Activated CD4-positive, alpha-beta T cell treated with anti-CD3 and anti-CD28 coated beads, Interleukin-2, amount 50 U/mL, for 16 hours (primary cell): ENCODE measurements around the gene MBD4.
A peak's percentile ranks its signal among the peaks of the same experiment; 100 is the strongest.

Experiments
- DNase-seq: peaks from one replicate; pipeline ENCODE4 v3.0.0-alpha.2; 2020

MBD4 gene

DNA sequence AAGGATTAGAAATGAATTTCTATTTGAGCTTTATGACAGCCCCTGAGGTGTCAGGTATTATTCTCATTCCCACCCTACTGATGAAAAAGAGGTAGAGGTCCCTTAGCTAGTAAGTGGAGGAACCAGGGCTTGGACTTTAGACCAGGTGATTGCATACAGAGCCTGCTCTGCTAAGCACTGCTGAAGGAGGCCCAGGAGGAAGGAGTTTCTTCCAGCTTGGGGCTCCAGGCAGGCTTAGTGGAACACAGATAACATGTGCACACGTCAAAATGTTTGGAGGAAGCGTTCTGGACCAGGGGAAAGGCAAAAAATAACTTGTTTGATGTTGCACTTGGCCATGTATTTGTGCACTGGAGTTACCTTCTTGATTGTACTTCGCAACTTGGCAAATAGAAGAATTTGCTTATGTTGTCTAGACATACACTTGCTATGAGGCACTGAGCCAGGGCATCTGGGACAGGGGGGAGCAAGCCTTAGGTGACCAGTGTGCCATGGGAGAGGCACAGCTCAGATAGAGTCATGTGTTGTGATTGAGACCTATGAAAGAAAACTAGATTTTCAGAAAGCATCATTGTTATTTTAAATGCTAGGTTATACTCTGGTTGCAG, 22.7 kb upstream of the MBD4 start:
- DNase-seq = no peak

DNA sequence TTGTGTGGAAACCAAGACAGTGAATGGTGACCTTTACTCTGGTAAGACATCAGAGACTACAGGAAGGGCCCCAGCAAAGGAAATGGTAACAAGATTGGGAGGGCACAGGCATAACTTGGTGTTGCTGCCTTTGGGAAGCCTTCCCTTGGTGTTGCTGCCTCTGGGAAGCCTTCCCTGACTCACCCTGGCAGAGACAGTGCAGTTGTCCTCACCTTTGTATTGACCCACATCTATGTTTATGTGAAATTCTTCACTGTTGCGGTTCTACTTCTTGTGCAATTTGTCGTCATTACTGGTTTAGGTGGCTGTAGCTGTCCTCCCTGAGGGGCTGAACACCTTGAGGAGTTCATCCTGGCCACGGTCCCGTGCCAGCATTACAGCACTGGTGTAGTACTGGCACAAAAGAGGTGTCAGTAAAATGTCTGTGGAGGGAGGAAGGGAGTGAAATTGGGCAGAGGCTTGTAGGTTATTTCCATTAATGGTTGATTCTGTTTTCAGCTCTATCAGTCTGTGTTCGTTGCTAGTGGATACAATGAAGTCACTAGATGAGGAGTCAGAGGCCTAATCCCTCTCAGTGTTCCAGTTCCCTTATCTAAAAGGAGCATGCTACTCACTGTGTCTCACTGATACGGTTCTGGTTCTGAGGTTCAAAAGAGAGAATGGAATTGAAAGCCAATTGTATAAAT, 21.9 kb upstream of the MBD4 start:
- no peak for DNase-seq

DNA sequence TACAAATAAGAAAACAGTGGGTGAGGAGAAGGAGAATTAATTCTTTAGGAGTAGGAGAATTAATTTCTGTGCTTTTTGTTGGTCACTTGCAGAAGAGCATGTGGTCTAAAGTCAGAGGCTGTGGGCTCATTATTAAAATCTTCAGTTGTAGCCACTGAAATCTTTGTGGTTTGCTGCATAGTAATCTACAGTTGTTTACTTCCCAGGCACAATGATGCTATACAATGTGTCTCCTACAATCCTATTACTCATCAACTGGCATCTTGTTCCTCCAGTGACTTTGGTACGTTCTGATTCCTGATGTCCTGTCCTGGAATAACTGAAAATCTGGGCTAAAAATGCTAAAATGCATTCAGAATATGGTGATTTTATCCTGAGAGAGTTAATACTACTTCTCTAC, 21.3 kb upstream of the MBD4 start:
- DNase-seq = no peak

DNA sequence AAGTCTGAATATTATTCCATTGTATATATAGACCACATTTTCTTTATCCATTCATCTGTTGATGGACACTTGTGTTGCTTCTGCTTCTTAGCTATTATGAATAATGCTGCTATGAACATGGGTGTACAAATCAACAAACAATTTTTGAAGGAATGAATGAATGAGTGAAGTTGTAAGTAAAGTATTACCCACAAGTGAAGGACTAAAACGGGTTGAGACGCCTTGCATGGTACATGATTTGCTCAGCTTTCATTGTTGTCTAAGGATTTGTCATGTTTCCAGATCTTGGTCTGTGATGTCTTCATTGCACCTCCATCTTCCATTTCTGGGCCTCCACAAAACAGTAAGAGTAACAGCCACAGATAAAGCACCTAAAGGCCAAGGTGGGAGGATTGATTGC, 20.8 kb upstream of the MBD4 start:
- DNase-seq = no peak

DNA sequence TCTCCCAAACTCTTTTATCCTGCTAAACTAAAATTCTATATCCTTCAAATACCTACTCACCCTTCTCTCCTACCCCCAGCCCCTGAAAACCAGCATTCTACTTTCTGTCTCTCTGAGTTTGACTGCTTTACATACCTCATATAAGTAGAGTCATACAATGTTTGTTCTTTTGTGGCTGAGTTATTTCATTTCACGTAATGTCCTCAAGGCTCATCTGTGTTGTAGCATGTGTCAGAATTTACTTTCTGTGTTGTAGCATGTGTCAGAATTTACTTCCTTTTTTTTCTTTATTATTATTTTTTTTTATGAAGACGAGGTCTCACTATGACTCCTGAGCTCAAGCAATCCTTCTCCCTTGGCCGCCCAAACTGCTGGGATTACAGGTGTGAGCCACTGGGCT, 20.4 kb upstream of the MBD4 start:
- DNase-seq = no peak

DNA sequence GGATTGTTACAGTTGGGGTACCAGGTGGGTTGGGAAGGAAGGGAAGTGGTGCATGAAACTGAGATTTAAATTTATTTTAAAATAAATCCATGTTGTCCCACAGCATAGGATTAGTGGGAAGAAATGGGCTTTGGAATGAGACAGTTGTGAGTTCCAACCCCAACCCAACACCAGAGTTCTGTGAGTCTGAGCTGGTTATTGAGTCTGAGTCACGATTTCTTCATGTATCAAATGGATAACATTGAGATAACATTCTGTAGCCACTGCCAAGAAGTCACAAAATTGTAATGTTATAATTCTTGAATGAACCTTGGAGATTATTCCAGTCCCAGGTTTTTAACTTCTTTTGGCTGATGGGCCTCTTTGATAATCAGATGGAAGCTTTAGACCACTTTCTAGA, 14.0 kb upstream of the MBD4 start:
- DNase-seq = no peak

DNA sequence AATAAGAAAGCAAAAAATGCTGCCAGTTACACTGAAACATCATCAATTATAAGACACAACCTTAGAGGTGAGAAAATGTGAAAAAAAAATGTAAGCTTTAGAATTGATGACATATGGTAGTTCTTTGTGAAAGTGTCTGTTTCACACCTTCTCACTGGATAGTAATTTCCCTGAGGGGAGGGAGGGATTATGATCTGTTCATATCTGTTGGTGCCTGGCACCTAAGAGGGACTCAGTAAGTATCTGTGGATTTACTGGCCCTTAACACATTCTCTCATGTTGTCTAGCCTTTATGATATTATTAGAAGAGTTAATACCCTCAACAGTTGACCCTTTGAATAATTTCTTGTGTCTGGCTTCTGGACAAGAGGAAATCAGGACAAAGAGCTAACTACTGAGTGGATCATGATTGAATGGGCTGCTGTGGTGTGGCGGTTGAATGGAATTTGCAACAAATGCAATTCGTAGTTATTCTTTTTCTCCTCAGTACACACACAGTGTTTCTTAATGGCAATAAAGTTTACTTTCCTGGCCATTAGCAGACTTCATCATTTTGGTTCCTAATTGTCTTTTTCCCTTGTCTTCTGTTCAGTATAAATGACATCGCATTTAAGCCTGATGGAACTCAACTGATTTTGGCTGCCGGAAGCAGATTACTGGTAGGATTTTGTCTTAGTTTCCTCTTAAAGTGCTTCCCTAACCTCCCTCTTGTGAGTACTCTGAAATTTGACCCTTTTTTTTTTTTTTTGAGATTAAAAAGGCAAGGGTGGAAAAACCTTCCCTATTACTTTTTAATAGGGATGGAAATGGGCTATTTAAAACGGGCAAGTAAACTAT, 9.7 kb upstream of the MBD4 start:
- no peak for DNase-seq

DNA sequence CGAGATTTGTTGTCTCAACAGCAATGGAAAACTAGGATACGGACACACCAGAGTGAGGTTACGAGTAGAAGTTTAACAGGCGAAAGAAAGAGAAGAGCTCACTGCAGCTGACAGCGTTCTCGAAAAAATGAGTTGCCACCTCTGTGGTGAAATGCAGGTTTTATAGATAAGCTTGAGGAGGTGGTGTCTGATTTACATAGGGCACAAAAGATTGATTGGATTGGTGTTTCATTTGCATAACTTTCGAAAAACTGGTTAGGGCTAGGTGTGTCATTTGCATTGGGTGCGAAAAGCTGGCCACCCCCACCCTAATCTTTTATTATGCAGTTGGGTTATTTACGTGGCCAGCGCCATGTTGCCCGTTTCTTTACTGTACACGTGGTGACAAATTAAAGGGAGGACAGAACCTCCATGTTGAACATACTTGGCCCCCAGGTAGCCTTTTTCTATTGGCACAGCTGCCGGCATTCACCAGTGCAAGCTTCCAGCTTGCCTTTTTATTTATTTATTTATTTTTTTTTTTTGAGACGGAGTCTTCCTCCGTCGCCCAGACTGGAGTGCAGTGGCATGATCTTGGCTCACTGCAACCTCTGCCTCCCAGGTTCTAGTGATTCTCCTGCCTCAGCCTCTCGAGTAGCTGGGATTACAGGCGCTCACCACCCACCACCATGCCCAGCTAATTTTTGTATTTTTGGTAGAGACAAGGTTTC, 8.6 kb upstream of the MBD4 start:
- no peak for DNase-seq

DNA sequence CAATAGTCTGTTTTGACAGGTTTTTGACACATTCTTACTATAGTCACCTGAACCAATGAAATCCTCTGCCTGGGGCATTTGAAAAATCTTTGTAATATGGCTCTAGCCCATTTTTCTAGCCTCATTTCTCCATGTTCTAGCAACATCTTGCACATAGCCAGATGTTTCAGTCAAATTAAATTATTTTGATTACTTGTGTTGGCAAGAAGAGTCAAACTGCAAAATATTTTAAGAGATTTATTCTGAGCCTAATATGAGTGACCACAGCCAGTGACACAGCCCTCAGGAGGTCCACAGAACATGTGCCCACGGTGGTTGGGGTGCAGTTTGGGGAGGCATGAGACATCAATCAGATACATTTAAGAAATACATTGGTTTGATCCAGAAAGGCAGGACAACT, 7.2 kb upstream of the MBD4 start:
- no peak for DNase-seq

DNA sequence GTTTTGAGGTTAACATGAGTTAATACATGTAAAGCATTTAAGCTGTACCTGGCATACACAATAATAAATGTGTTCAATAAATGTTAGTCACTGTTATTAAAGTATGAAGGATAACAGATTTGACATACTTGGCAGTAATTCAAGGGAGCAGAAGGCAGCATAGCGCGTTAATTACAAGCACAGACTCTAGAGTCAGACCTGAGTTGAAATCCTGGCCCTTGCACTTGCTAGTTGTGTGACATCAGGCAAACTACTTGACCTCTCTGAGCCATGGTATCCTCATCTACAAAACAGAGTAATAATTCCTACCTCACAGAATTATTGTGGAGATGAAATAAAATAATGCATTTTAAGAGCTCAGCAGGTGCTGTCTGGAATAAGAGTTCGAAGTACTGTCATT, 5.7 kb upstream of the MBD4 start:
- no peak for DNase-seq

DNA sequence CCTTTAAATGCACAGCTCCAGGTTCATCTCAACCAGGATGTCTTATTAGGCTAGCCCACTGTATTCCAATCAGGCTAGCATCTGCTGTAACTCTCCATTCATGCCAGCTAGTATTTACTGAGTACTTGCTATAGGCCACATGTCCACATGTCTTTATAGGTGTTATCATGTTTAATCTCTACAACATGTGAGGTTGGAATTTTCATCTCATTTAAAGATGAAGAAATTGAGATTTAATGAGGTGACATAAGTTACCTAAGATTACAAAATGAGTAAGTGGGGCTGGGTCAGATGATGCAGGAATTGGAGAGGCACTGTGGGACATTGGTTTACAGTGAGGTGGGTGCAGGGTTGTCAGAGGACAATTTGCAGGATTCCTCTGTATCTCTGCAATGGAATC, 3.2 kb upstream of the MBD4 start:
- DNase-seq = no peak

DNA sequence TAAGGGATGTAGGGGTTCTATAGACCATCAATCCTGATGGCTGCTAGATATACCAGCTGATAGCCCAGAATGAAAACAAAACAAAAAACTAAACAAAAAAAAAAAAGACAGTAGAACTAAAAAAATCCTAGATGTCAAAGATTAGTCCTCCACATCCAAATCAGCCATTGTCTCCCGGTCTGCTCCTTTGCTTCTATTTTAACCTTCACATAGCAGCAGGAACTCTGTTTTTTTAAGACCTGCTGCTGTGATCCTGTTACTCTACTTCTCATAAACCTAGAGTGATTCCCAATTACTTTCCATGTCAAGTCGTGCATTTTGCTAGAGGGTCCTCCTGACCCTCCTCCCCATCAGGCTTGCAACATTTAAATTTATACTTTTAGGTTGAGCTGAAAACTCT, 2.7 kb upstream of the MBD4 start:
- DNase-seq = no peak

DNA sequence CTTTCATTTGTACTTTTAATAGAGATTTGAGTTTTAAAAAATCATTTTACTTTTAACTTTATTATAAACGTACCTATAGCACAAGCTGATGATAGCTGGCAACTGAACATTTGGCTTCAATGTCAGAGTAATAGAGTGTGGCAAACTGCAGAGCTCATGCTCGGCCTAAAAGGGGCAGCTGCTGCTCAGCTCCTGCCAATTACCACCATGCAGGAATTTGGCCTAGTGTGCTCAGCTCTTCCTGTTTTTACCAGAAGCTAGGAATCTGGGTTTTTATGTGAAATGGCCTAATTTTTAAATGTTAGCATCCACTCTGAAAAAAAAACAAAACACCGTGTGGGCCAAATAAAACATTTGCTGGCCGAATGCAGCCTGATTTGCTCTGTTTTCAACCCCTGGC, 2.0 kb upstream of the MBD4 start:
- no peak for DNase-seq

DNA sequence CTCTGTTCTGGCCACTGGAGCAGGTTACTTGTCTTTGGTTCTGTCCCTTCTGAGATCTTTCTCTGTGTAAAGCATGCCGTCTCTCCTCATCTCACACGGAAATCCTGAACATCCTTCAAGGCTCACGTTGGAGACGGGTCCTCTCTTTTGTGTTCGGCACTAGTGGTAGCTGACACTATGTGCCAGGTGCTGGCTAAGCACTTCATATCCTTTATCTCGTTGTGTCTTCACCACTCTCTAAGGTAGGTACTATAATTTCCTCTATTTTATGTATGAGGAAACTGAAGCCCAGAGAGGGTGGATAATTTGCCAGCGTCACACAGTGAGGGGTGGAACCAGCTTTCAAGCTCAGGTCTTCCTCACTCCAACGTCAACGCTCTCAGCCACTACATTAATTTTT, 1.5 kb upstream of the MBD4 start:
- peak; percentile 28 for DNase-seq

DNA sequence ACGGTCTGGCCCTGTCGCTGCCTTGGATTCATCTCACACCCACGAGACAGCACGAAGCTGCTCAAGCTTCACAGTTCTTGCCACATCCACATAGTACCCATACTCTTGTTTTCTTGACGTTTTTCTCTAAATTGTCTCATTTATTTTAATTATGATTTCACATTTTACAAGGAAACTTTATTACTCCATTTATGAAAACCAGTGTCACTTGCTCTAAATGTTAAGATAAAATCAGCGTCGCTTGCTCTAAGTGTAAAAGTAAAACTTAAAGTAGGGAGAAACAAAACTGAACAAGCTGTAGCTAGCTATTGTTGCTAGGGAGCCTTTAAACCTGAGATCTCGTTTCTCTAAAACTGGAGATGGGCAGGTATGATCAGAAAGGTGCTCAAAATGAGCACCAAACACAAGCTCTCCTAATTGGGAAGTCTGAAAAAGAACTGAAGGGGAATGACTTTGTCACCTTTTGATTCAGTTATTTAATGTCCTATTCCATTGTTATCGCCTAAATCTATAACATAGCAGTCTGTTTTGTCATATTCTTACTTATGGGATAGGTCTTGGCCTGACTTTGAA, 956 bp upstream of the MBD4 start:
- DNase-seq = no peak

DNA sequence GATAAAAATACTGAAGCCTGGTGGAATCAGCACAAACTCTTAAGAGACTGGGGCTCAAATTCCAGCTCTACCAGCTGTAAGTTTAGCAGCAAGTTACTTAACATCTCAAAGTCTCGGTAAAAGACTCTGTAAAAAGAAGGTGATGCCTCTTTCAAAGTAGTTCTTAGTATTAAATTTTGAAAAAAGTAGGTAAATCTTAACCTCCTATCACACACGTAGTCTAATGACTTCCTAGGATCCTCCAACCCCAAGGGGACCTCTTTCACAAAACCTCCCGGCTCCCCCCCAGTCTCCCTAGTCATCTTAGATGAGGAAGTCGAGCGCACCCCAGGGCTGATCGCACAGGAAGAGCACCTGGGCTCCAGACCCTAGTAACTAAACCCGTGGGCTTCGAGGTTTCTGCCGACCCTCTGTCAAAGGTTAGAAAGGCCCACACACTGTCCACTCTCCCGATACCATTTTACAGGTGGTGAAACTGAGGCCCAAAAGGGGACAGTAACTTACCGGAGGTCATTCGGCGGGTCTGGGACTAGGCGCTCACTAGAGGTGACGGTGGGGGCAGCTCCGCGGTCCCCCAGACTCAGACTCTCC, 427 bp downstream of the MBD4 start:
- DNase-seq = peak; percentile 49

DNA sequence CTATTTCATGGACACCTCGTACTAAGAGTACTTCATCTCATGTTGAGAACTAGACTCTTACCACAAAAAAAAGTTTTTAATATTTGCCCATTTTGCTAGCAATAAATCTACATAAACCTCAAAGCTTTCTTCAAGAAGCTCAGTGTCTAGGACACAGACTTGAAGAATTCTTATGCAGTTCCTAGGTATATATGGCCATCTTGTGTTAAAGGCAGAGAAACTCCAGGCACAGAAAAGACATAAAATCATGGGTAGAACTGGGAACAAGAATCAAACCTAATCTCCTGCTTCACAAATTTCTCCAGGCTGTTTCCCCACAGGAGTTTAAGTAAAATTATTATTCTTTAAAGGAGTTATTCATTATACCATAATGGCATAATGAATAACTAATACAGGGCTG, 4.4 kb downstream of the MBD4 start:
- no peak for DNase-seq

DNA sequence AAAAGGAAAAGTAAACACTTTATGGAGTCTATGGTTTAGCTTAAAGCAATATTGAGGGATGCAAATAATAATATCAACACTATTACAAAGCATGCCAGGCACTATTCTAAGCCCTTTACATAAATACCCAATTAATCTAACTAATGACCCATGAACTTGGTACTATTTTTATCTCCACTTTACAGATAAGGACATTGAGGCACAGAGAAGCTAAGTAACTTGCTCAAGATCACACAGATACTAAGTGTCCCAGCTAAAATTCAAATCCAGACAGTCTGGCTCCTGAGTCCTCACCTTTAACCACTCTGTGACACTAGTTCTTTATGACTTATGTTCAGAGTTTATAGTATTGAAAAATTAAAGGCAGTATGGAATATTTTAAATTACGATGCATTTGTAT, 5.6 kb downstream of the MBD4 start:
- no peak for DNase-seq

DNA sequence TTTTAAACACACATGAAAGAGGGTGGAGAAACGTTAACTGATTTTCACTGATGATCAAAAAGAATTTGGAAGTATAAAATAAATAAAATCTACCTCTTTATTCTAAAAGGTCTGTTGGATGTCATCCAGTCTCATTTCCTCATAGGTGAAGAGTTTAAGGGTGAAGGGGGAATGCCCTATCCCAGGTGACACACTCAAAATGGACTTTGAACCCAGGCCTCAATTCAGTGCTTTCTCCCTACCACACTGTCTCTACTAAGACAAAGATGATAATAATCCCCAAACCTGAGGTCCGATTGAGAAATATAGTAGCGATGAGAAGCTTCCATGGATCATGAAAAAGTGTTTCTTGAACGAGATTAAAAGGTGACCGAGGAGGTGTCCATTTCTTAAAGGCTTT, 6.2 kb downstream of the MBD4 start:
- no peak for DNase-seq

DNA sequence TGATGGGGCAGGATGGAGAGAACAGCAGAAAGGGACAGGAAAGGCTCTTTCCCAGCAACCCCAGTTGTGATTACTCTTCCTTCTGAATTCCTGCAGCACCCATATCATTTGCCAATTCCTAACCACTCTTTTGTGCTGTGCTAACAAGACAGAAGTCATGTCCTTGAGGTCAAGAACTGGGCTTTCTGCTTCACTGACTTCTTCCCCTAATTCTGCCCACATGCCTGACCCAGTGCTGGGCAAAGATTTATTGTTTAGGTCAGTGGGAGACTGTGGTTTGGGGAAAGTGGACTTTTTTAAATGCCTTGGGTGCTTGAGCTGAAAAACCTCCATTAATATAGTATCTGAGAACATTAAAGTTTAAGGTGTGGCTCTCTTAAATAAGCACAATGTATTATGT, 7.1 kb downstream of the MBD4 start:
- DNase-seq = no peak

DNA sequence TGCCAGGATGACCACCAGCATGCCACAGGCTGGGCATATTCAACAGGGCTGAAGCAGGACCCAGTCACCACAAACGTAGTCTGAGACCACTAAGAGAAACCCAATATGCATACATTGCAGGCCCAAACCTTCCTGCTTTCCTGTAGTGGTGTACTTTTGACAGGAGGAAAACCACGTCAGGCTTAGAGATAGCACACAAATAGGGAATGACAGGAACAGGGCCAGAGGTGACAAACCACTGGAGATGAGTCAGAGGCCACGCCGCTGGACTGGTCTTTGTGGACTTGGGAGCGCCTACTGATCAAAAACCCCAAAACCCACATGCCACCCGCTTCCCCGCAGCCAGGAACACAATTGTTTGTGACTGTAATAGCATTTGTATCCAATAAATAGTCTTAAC, 7.7 kb downstream of the MBD4 start:
- no peak for DNase-seq

DNA sequence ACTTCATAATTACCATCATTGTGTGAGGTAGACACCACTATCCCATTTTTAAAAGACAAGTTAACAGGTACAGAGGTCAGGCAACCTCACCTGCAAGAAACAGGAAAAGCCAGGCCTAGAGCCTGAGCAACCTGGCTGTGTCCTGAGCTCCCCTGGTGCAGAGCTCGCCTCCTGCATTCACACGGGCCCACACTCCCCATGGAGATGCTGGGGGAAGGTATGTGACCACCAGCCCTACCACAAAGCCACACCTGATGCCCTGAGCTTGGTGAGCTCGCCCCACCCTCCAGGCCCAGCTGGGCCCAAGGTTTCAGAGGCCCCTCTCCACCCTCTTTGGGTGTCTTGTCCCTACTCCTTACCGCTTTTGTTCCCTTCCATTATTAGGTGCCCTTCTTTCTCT, 10.1 kb downstream of the MBD4 start:
- DNase-seq = no peak

DNA sequence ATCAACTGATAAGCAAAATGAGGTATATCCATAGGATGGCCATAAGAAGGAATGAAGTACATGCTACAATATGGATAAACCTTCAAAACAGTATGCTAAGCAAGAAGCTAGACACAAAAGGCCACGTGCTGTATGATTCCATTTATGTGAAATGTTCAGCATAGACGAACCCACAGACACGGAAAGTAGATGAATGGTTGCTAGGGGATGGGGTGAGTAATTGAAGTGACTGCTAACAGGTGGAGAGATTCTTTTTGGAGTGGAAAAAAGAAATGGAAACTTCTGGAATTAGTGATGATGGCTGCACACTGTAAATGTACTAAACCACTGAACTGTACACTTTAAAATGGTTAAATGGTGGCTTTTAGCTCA, 10.7 kb downstream of the MBD4 start:
- DNase-seq = no peak
